ENCODE data around the gene SCTR.

DNA sequence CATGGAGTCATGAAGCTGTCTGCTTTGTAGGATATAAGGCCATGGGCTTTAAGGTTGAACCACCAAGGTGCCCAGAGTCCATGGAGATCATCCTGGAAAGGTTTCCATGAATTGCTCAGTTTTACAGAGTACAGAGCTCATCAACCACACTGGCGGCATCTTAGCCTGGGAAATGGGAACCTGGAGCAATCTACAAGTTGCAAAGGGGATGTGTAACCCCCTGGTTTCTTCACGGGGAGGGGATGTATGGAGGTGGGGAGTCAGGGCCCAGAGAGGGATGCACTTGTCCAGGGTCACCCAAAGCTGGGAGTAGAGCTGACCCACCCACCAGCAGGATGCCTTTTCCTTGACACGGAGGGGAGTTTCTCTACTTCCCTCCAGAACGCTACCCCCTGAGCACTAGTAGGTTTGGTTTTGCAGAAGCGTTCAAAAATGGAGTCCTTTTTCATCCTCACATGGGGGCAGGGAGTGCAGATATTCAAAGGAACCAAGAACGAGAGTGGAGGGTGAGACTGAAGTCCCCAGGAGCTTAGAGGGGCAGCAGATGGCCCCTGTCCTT lies 85.5 kb downstream of the SCTR start:
- TF ChIP-seq CTCF (IDR thresholded peaks at IDR 0.05): no peak
- TF ChIP-seq POLR2A (IDR thresholded peaks at IDR 0.05): no peak
